ENCODE data around the gene TRIM2.
"Not testable (repeated sequence)": the region's sequence is repeated elsewhere in the genome, so short reads cannot be mapped to it uniquely, and the experiment has no call there.

Gene TRIM2

DNA sequence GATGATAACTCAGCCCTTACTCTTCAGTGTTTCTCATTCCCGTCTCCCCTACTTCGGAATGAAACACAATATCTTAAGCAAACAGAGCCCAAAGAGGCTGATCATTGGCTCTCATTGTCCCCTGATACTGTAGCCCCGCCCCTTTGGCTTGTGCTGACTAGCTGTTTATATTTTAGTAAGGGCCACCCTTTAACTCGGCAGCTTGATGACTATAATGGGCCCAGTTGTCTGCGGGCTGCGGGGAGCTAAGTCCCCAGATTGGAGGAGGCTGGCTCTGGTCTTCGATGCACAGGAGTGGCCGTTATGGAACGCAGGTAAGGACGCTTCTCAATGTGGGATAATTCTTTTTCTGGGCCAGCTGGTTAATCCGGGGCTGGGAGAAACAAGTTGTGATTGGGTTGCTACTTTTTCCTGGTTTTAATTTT, at the start of gene TRIM2:
Gene TRIM2, plus strand, starts transcription at position 197 of the 425 bp plus-strand sequence. Its CDS starts 88 bp downstream, at position 285.
- no peak for DNase-seq

DNA sequence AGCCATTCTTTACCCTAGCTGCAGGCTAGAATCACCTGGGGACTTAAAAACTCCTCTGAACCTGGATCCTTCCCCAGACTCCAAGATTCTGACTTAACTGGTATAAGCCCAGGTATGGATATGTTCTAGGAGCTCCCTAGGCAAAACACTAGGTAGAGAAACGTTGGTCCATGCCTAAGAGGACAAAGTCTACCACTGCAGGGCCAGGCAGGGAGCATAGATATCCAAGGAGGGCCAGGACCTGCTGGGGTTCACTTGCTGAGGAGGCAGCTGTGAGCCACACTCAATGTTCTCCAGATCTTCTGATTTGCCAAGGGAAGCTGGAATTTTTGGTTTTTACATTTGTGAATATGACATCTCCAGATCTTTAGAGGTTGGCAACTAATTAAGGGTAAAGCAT, 48.6 kb upstream of the TRIM2 start:
- DNase-seq, result no peak

DNA sequence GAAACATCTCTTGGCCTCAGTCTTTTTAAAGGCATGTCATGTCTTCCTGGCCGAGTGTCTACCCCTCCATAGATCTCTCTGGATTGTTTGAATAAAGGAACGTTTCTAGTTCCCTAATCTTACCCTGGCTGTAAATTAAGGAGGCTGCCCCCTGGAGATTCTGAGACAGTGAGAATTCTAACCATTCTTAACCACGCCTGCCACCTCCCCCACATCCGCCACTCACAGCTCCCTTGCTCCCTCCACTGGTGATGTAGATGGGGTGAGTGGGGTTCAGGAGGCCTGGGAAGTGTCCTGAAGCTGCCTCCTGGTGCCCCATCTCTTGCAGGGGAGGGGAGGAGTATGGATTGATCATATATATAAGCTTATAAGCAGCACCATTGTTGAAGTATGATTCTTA, 48.0 kb upstream of the TRIM2 start:
- peak in 1 of 2 experiments; percentile 34 for DNase-seq

DNA sequence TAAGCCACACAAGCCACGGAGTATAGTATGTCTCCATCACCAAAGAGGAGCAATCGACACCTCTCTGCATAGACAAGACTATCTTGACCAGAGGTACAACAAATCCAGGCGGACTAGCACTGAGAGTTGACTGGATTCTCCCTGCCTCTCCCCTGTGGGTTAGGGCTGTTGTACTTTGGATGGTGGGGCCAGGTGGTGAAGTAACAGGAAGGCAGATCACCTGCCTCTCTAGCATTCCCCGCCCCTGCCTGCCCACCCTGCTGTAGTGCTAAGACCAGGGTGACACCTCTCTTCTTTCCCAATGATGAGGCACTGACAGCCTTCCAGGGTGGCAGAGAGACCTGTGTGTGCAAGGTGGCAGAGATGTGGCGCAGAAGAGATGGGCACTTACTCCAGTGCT, 47.5 kb upstream of the TRIM2 start:
- DNase-seq, result no peak

DNA sequence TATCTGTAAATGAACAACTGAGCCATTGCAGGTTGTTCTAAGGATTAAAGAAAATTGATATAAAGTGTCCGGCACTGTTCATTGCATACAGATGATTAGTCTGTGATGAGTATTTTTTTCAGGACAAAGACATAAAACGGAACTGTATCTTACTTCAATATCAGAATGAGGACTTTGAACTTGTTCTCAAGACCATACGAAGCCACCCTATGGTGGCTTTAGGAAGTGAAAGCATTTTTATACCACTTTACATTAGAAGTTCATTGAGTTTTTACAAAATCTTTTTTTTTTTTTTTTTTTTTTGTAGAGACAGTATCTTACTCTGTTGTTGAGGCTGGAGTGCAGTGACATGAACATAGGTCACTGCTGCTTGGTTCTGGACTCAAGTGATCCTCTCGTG, 45.2 kb upstream of the TRIM2 start:
- DNase-seq, result no peak

DNA sequence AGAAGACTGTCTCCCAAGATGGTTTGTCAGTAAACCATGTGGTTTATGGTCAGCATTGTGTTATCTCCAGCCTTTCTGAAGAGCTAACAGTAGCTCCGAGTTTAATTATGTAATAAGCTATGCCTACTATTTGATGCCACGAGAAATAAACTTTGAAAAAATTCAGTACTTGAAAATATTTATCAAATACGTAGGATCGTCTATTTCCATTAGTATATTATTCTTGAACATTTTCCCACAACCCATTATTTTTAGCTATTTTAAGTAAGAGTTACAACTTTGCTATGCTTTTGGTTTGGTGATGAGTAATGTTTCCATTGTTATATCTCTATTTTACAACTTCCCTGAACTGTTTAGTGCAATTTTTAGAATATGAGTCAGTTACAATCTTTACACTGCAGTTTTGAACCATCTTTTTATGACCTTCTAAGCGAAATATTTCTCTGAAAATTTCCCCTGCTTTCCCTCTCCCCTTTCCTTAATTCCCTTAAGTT, 44.5 kb upstream of the TRIM2 start:
- no peak for DNase-seq

DNA sequence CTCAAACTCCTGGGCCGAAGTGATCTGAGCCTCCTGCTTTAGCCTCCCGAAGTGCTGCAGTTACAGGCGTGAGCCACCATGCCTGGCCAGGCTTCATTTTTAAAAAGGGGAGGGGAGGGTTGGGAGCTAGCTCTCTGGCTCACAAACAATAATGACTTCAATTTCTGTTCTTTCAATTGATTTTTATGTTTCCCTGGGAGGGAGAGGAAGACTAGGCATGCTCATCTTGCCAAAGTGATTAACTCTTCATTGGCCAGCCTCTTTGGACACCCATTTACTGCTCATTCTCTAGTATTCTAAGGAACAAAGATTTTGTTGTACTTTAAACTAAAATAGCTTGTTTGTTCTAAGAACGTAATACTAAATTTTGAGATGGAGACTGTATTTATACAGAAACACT, 43.4 kb upstream of the TRIM2 start:
- DNase-seq, result no peak

DNA sequence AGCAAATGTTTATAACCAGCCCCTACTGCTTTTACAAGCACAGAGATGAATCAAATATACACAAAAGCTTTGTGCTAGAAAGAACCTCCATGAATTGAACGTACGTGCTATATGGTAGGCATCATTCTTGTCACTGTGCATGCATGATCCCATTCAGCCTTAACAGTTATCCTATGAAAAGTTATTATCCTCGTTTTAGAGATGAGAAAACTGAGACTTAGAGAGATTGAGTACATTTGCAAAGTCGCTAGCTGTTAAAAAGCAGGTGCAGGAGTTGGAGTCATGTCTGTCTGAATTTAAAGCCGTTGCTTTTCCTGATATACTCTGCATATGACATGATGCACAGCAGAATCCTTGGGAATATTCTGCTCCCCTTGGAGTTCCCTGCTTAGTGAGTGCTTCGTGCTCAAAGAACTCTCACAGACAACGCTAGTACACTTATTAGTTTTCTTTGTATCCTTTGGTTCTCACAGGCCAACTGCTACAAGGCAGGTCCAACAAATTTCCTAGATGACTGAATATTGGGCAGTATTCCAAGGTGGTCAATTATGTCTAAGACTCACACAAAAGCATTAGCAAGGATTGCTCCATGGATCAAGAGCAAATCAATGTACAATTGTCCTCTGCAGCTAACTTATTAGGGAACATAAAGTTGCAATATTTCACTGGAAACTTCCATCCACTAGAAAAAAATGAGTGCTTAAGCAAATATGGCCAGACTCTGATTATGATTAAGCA, 42.8 kb upstream of the TRIM2 start:
- no peak for DNase-seq

DNA sequence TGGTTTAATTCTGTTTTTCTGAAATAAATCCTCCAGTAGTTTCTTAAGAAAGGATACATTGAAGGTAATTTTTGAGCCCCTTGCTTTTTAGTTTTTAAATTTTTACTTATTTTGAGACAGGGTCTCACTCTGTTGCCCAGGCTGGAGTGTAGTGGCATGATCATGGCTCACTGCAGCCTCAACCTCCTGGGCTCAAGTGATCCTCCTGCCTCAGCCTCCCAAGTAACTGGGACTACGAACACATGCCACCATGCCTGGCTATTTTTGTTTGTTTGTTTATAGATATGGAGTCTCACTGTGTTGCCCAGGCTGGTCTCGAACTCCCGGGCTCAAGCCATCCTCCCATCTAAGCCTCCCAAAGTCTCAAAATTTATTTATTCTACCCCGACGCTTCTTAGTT, 39.0 kb upstream of the TRIM2 start:
- DNase-seq, result not testable (repeated sequence)

DNA sequence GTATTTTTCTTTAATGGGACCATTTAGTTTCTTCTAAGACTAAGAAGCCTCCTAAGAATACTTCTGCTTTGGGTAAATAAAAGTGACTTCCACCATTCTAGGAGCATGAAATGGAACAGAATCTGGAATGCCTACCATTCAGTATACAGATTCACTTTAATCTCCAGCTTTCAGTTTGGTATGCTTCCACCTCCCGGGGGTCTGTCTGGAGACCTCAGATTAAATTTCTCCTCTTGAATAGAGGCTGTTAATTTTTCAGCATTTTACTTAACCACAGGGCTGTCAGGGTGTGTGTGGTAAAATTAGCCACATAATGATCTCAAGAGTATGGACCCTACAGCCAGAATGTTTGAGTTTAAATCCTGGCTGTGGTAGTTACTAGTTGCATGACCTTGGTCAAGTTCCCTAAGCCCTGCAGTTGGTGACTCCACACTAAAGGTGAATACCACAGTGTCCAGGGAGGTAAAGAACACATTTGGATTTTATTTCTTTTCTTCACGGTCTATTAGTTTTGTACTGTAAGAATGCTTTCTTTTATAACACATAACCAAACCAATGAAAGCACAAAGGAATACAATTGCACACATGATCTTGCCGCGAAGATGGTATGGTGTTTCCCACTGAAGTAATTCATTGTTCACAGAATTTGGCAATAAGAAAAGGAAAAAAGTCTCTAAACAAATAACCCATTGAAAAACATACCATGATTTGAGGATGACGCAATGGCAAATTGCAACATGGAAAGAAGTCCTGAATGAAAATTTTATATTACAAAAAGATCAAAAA, 37.3 kb upstream of the TRIM2 start:
- no peak for DNase-seq

DNA sequence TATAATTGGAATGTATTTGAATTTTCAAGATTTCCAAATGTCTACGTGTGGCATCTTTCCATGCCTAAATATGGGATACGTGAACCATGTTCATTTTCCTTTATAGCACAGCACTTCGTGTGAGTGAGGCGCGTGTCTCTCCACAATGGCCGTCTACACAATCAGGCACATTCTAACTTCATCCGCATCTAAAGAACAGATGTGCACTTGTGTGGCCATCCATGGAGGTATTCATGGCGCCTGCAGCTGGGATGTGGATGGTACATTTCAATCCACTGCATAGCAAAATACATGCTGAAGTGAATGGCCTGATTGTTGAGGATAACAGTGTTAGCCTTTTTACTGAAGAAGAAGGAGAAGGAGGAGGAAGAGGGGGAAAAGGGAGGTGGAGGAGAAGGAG, 34.5 kb upstream of the TRIM2 start:
- no peak for DNase-seq

DNA sequence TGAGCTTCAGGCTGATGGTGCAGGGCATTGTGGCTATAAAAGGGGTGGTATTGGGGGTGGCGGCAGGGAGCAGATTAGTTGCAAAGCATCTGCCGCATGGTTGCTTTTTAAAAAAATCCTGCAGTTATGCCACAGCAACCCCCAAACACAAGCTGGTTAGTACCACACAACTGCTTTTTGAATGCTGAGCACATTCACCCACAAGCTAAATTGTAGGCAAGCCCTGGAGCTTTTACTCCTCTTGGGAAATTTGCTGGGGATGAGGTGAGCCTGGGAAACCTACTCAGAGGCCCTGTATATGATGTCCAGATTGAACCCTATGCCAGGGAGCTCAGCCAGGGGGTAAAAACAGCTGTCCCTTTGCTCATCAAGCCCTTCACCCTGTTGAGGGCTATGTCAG, 33.8 kb upstream of the TRIM2 start:
- DNase-seq, result no peak

DNA sequence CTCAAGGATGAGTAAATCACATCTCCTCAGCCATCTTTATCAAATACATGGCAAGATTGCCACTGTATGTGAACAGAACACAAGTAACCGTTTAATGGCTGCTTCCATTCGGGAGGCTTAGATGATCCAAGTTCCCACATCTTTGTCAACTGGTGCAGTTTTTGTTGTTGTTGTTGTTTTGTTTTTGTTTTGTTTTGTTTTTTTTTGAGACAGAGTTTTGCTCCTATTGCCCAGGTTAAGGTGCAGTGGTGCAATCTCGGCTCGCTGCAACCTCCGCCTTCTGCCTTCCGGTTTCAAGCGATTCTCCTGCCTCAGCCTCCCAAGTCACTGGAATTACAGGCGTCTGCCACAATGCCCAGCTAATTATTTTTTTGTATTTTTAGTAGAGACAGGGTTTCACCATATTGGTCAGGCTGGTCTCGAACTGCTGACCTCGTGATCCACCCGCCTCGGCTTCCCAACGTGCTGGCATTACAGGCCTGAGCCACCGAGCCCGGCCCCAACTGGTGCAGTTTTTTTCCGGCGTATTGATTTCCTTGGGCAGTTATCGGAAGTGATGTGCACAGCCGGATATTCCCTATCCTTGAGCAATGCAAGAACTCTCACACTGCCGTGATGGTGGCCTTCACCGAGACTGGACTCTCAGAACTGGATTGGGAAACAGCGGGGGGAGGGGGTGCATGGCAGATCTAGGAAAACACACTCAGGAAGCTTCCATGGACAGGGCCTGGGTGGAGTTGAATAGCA, 29.2 kb upstream of the TRIM2 start:
- DNase-seq, result no peak

DNA sequence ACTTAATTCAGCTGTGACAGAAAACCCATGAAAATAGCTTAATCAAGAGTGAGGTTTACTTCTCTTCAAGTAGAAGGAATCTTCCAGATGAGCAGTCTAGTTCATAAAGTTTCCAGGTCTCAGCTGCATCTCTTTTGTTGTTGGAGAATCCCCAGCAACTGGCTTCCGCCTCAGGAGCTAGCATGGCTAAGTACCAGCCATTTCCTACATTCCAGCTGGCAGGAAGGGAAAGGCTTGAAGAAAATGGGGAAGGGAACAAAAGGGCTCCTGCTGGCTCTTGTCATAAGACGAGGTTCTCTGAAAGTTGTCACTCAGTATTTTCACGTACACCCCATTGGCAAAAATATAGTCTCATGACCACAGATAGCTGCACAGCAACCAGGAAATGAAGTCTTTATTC, 27.3 kb upstream of the TRIM2 start:
- no peak for DNase-seq

DNA sequence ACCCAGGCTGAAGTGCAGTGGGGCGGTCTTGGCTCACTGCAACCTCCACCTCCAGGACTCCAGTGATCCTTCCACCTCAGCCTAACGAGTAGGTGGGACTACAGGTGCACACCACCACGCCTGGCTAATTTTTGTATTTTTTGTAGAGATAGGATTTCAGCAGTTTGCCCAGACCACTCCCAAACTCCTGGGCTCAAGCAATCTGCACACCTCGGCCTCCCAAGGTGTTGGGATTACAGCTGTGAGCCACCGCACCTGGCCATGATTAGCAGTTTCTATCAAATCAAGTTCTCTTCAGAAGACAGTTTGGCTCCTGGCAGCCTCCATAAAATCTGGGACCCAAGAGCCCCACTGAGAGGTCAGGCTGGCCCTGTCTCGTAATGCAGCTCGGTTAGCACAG, 26.4 kb upstream of the TRIM2 start:
- no peak for DNase-seq

DNA sequence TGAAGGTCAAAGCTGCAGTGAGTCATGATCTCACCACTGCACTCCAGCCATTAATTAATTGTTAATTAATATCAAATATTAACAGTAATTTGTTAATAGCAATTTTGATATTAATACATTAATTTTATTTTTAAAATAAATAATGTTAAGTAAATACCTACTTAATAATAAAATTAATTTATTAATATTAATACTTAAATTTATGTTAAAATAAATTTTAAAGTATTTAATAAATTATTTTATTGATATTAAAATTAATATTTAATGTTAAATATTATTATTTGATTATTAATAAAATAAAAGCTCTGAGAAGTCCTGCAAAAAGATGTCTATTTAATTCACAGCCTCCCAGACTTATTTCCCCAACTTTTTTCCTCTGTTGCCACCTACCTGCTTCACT, 25.1 kb upstream of the TRIM2 start:
- DNase-seq, result no peak

DNA sequence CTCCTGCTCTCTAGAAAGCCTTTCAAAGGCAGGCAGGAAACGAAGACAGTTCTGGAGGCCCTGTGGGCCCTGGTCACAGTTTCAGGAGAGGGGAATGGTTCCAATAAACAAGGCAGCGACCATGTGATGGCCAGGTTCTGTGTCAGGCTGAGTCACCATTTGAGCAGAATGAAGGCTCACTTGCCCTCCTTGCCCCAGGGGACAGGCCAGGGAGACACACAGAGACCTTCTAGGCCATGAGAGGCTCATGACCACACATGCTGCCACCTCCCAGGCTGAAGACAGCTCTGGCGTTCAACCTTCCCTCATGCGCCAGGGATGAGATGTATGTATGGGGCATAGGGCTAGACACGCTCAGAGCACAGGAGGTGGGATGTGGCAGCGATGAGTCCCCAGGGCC, 22.9 kb upstream of the TRIM2 start:
- no peak for DNase-seq

DNA sequence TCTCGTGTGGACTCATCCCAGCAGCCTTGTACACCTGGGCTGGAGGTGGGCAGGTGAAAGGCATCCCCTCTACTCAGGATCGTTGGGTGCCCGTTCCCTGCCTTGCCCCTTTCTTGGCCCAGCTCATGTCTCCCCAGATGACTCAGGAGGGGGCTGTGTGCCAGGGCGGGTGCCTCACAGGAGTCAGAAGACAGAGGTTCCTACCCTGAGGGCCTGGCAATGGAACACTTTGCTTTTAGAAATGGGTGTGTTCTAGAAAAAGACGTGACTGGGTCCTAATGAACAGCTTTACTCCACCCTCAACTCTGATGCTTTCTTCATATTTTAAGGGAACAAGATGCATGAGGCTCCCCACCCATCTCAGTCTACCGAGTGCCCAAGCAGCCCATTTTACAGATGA, 22.5 kb upstream of the TRIM2 start:
- DNase-seq, result no peak

DNA sequence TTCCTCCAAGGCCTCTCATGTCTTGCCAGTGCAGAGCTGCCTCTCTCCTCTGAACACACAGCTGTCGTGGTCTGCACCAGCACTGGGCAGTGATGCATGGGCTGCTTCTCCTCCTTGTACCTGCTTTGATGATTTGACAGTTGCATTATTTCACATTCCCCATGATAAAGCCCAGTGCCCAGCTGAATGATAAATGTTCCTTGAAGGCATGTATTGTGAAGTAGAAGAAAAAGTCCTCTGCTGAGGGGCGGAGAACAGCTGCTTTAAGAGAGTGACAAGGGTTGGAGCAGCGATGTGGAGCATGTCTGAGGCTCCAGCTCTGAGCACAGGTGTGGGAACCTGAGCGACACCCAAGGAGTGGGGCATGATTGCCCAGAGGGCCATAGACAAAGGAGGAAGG, 21.1 kb upstream of the TRIM2 start:
- DNase-seq, result no peak

DNA sequence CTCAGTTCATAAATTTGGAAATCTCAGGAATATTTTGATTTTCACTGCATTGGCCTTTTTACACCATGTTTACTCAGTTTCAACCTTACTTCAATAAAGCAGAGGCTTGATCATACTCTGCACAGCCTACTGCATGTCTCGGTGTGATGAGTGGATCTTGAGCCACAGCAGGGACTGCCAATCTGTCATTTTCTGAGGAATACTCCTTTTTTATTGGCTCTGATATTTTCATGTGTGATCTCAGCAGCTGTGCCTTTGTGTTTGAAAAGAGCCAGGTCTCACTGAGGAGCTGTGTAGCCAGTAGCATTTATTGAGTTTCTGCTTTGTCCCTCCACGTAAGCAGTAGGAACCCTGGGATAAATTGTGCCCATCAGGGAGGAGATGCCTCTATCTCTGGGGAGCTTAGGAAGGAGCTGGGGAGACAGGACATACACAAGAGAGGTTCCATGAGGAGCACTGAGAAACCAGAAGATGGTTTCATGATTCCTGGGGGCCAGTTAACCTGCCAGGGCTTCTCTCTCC, 18.9 kb upstream of the TRIM2 start:
- DNase-seq, result no peak

DNA sequence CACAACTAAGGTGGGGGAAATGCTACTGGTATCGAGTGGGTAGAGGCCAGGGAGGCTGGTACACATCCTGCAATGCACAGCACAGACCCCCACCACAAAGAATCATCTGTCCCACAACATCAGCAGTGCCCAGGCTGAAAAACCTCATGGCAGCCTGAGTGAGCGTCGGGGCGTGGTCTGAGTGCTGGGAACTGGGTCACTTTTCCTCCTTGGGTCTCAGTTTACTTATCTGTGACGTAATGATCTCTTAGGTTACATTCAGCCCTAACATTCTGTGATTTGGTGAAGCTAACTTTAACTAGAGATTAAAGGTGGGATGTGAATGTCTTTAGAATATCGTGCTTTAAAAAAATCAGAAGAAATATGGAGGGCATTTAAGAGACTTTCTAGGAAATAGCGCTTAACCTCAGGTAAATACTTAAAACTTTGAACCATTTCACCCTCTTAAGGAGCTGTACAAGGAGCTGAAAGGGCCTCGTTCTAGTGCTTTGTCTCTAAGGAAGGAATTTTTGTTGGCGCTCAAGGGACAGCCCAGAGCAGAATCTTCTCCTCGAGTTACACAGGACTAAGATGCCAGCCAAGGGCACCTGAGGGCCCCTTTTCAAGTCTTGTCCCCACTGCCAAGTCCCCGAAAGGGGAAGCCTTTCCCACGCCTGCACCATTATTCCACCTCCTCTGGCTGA, 18.1 kb upstream of the TRIM2 start:
- DNase-seq, result no peak

DNA sequence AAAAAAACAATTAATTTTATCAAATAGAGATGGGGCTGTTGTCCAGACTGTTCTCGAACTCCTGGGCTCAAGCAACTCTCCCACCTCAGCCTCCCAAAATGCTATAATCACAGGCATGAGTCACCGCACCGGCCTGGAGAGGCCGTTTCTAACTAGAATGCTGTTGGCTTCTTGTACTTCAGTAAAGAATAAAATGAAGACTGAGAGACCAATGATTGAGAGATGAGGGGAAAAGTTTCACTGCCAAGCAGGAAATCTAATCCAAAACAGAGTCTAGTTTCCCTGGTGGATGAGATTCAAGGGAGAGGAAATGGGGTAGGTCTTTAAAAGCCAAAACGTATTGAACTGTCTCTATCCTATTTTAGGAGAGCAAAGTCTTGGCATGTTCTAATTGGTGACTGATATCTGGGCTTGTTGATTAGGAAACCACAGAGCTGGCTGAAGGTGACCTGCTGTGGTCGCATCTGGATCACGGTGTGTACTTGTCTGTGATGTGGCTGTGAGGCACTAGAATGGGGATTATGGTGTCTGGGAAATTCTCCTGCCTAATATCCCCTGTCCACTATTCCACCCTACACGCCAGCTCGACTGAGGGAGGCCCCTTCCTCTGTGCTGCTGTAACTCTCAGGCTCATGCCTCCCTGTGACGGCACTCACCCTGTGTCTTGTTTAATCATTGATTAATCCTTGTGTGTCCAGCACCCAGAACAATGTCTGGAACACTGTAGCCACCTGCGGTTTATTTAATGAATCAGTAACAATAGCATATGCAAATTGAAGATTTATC, 15.0 kb upstream of the TRIM2 start:
- DNase-seq, result no peak
